Eye (tissue), 1 donor: ENCODE results near the gene MT1X.
A peak's percentile ranks its signal among the peaks of the same experiment; 100 is the strongest.
"Not testable (repeated sequence)": the region's sequence is repeated elsewhere in the genome, so short reads cannot be mapped to it uniquely, and the experiment has no call there.

Experiments used
- DNase-seq: peaks from one replicate; pipeline ENCODE4 v3.0.0-alpha.2; 2015

MT1X gene

DNA sequence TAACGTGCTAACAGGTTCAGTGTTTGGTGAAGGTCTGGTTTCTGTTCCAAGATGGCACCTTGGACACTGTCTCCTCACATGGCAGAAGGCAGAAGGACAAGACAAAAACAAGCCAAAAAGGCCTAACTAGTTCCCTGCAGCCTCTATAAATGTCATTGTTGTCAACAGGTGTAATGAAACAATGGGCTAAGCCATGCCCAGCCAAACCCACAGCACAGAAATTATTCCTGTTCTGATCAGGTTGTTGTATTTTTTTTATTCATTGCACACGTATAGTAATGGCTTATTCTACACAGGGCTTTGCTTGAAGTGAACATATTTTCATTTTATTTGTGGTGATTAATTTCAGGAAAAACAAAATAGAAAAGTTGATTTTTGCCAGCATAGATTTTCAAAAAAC lies 31.5 kb downstream of the MT1X start:
- DNase-seq, result no peak

DNA sequence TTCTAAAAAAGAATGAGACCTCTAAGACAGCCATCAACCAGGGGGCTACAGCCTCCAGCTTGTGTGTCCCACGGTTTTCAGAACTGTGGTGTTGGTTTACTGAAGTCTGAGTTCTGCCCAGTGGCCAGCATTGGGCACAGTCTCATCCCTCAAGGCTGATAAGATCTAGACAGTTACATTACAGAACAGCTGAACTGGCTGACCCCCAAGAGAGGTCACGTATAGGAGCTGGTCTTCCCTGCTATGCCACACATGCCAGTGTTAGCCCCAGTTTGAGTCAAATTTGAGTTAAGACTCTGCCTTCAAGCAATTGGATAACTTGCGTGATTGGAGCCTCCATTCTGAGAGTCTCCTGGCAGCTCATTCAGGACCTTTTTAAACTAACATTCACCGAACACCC lies 32.9 kb downstream of the MT1X start:
- DNase-seq, result no peak

- peak; percentile 30 for DNase-seq
Measured at GRCh38 chr16:56716761-56717160, 34.5 kb downstream of the MT1X start.

DNA sequence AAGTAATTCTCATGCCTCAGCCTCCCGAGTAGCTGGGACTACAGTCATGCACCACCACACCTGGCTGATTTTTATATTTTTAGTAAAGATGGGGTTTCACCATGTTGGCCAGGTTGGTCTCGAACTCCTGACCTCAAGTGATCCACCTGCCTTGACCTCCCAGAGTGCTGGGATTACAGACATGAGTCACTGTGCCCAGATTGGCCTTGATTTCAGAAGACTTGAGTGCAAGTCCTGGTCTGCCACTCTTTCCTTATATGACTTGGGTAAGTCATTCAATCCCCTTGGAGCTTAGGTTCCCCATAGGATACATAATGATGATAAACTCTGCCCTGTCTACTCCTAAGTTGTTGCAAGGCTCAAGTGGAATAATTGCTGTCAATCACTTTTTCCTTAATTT lies 35.3 kb downstream of the MT1X start:
- DNase-seq, result not testable (repeated sequence)

DNA sequence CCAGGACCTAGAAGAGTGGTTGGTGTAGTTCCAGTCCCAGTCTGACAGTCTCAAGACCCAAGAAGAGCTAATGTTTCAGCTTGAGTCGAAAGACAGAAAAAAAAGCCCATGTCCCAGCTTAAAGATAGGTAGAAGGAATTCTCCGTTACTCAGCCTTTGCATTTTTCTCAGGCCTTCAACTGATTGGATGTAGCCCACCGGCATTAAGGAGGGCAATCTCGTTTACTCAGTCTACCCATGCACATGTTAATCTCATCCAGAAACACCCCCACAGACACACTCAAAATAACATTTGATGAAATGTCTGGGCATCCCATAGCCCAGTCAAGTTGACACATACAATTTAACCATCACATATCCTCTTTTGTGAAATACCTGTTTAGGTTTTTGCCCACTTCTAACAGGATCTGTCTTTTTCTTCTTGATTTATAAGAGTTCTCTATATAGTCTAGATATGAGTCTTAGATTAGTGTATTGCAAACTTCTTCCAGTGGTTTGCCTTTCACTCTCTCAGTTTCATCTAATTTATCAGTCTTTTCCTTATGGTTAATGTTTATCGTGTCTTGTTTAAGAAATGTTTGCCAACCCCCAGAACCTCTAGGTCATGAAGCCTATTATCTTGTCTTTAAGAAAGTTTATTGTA lies 40.1 kb downstream of the MT1X start:
- no peak for DNase-seq

DNA sequence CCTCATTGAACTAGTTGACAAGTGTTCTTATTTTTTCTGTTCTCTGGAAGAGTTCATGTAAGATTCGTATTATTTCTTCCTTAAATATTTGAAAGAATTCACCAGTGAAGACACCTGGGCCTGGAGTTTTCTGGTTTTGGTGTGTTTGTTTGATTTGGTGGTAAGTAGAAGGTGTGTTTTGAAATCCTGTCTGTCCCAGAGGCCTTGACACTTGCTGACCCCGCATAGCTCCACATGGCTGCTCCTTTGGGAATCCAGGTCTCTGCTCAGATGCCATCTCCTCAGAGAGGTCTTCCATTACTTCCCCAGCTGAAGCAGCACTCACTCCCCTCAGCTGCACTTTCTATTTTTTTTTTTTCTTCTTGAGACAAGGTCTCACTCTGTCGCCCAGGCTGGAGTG lies 41.9 kb downstream of the MT1X start:
- no peak for DNase-seq

GRCh38 chr16:56726283-56726682 lies 44.0 kb downstream of the MT1X start:
- DNase-seq, result no peak

GRCh38 chr16:56726926-56727325 lies 44.7 kb downstream of the MT1X start:
- no peak for DNase-seq

DNA sequence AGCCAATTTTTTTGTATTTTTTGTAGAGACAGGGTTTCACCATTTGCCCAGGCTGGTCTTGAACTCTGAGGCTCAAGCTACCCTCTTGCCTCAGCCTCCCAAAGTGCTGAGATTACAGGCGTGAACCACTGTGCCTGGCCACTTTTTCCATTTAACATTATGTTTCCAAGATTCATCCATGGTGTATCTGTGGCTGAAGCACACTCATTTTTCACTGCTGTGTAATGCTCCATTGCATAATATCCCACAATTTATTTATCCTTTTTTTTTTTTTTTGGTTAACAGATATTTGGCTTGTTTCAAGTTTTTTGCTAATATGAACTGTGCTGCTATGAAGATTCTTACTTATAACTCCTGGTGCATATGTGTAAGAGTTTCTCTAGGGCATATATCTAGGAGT lies 45.8 kb downstream of the MT1X start:
- DNase-seq, result no peak

DNA sequence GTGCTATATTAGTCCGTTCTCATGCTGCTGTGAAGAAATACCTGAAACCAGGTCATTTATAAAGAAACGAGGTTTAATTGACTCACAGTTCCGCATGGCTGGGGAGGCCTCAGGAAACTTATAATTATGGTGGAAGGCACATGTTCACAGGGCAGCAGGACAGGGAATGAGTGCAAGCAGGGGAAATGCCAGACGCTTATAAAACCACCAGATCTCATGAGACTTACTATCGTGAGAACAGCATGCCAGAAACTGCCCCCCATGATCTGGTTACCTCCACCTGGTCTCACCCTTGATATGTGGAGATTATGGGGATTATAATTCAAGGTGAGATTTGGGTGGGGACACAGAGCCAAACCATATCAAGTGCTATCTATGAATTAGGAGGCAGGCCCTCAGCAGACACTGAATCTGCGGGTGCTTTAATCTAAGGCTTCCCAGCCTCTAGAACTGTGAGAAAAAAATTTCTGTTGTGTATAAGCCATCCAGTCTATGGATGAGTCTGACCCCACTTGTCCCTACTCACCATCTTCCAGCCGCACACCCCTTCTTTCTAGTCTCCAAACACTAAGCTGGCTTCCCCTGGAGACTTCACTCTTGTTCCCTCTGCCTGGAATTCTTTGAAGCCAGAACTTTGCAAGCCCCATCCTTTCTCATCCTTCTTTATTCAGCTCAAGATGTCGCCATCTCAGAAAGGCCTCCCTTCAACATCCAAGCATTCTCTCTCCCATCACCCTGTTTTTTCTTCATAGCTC lies 46.9 kb downstream of the MT1X start:
- DNase-seq, result no peak

- peak; percentile 97 for DNase-seq
Measured at GRCh38 chr16:56729735-56730662, 47.7 kb downstream of the MT1X start, which contains the start of gene NUP93. Gene NUP93, plus strand, starts transcription at chr16:56730129. Its CDS starts 18,119 bp downstream, at chr16:56748248.

DNA sequence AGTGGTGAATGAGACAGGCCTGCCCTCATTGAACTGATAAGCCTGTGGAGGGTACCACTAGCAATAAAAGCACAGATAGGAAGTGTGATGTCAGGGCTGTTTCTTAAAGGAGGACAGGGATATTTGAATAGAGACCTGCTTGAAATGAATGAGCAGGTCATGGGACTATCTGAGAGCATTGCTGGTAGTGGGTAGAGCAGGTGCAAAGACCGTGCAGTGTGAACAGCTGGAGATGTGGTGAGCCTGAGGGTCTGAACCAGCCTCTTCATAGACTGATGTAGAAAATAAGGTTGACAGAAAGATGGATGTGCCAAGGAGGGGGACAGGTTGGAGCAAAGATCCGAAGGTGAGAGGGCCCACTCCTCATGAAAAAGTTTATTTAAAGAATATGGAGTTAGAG lies 50.1 kb downstream of the MT1X start:
- no peak for DNase-seq

DNA sequence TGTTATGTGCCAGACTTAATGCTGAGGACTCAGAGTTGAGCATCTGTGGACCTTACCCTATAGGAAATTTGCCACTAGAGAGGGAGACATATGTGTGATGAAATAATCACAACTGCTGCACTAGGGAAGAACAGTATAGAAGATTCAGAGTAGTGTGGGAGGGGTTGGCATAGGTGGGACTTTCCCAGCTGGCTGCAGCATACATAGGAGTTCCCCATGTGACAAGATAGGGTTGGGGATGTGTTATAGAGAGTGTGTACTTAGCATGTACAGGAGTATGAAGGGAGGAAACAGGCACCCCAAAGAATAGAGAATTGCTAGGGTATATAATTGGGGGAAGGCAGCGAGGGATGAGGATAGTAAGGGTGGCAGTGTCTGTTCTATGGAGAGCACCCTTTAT lies 50.6 kb downstream of the MT1X start:
- DNase-seq, result no peak
